Measurements from ENCODE around the gene LITAFD. TPM values are rescaled to one million over a fixed set of nuclear protein-coding genes. Genes with fewer than 3 reads are reported as not detected.
"Not testable (repeated sequence)": the region's sequence is repeated elsewhere in the genome, so short reads cannot be mapped to it uniquely, and the experiment has no call there.

Gene LITAFD
- not detected for total RNA-seq

DNA sequence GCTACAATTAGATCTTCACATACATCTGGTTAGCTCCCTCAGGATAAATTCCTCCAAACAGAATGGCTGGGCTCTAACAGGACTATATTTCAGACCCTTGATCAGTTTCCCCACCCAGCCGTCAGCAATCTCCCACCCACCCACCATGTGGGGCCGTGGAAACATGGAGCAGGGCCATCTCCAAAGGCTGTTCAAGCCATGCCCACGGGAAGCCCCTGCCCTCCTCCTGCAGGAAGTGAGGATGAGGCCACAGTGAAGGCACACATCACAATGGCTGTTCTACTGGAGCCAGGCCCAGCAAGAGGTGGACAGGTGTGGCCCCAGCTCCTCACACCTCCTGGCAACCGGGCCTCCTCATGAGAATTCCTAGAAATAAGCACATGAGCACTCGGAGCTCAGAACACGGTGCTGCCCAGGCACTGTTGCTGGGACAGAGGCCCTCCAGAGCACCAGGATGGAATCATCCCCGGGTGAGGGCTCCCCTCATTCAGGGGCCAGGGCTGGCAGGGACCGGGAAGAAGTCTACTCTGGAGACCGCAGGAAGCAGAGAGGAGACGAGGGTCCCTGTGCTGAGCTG, at the start of gene LITAFD:
Gene LITAFD (plus strand): TSS at position 311 of the 577 bp plus-strand sequence. CDS start 2,005 bp downstream, outside the sequence.
- no peak within 1 kb of the TSS for H3K4me3 ChIP-seq (ENCODE audit: low read length in 3 of 3)
- no peaks in the 10 kb centered on the region for H3K9me3 ChIP-seq (ENCODE audit: control insufficient read depth in 3 of 3, low read length in 3 of 3)
- H3K9ac ChIP-seq (ENCODE audit: low read depth in 1 of 3, low read length in 3 of 3): no peak within 1 kb of the TSS
- H3K36me3 ChIP-seq (ENCODE audit: control insufficient read depth in 3 of 3, insufficient read depth in 3 of 3, low read length in 3 of 3): peaks cover 0 to 2% (median 0%) of the 10 kb centered on the region in 3 donors
- no peak within 1 kb of the TSS for H3K27ac ChIP-seq (ENCODE audit: low read depth, low read length)
- peaks cover 13 to 30% (median 28%) of the 10 kb centered on the region in 3 donors for H3K4me1 ChIP-seq (ENCODE audit: control insufficient read depth in 3 of 3, insufficient read depth in 3 of 3, low read length in 3 of 3)
- peaks cover 2 to 8% (median 7%) of the 10 kb centered on the region in 3 donors for H3K27me3 ChIP-seq (ENCODE audit: control insufficient read depth in 3 of 3, insufficient read depth in 3 of 3, low read length in 3 of 3)

- peaks cover 0 to 2% (median 0%) of the 10 kb centered on the region in 3 donors for H3K4me1 ChIP-seq (ENCODE audit: control insufficient read depth in 3 of 3, insufficient read depth in 3 of 3, low read length in 3 of 3)
- H3K4me3 ChIP-seq (ENCODE audit: low read length in 3 of 3): no peak overlapping the region
- no peaks in the 10 kb centered on the region for H3K27me3 ChIP-seq (ENCODE audit: control insufficient read depth in 3 of 3, insufficient read depth in 3 of 3, low read length in 3 of 3)
- H3K27ac ChIP-seq (ENCODE audit: low read depth, low read length): no peak overlapping the region
- H3K36me3 ChIP-seq (ENCODE audit: control insufficient read depth in 3 of 3, insufficient read depth in 3 of 3, low read length in 3 of 3): peaks cover 13 to 23% (median 16%) of the 10 kb centered on the region in 3 donors
- H3K9me3 ChIP-seq (ENCODE audit: control insufficient read depth in 3 of 3, low read length in 3 of 3): no peaks in the 10 kb centered on the region
- H3K9ac ChIP-seq (ENCODE audit: low read depth in 1 of 3, low read length in 3 of 3): no peak overlapping the region
Observed at GRCh38 chr16:8832717-8833105, 49.4 kb upstream of the LITAFD start.

GRCh38 chr16:8836797-8837196, 45.4 kb upstream of the LITAFD start:
- not testable (repeated sequence) for H3K27me3 ChIP-seq (ENCODE audit: control insufficient read depth in 3 of 3, insufficient read depth in 3 of 3, low read length in 3 of 3); H3K9me3 ChIP-seq (ENCODE audit: control insufficient read depth in 3 of 3, low read length in 3 of 3); H3K27ac ChIP-seq (ENCODE audit: low read depth, low read length); H3K36me3 ChIP-seq (ENCODE audit: control insufficient read depth in 3 of 3, insufficient read depth in 3 of 3, low read length in 3 of 3); H3K9ac ChIP-seq (ENCODE audit: low read depth in 1 of 3, low read length in 3 of 3); H3K4me1 ChIP-seq (ENCODE audit: control insufficient read depth in 3 of 3, insufficient read depth in 3 of 3, low read length in 3 of 3); H3K4me3 ChIP-seq (ENCODE audit: low read length in 3 of 3)

DNA sequence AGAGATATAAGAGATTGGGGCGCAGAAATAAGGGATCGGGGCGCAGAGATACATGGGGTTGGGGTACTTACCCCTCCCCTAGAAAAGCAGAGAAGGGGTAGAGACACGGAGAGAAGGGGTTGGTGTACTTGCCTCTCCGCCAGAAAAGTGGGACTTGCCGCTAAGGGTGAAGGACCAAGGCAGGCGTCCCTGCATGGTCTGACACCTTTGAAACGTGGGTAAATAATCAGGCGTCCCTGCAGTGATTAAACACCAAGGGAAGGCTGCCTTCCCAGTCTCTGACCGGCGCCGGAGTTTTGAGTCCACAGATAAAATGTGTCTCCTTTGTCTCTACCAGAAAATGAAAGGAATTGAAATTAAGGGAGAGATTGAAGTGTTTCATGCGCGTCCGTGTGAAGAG, 44.6 kb upstream of the LITAFD start:
- H3K4me3 ChIP-seq (ENCODE audit: low read length in 3 of 3); H3K9me3 ChIP-seq (ENCODE audit: control insufficient read depth in 3 of 3, low read length in 3 of 3); H3K9ac ChIP-seq (ENCODE audit: low read depth in 1 of 3, low read length in 3 of 3); H3K27ac ChIP-seq (ENCODE audit: low read depth, low read length); H3K4me1 ChIP-seq (ENCODE audit: control insufficient read depth in 3 of 3, insufficient read depth in 3 of 3, low read length in 3 of 3); H3K36me3 ChIP-seq (ENCODE audit: control insufficient read depth in 3 of 3, insufficient read depth in 3 of 3, low read length in 3 of 3); H3K27me3 ChIP-seq (ENCODE audit: control insufficient read depth in 3 of 3, insufficient read depth in 3 of 3, low read length in 3 of 3): not testable (repeated sequence)

- H3K4me1 ChIP-seq (ENCODE audit: control insufficient read depth in 3 of 3, insufficient read depth in 3 of 3, low read length in 3 of 3); H3K4me3 ChIP-seq (ENCODE audit: low read length in 3 of 3); H3K9me3 ChIP-seq (ENCODE audit: control insufficient read depth in 3 of 3, low read length in 3 of 3); H3K27me3 ChIP-seq (ENCODE audit: control insufficient read depth in 3 of 3, insufficient read depth in 3 of 3, low read length in 3 of 3); H3K9ac ChIP-seq (ENCODE audit: low read depth in 1 of 3, low read length in 3 of 3); H3K36me3 ChIP-seq (ENCODE audit: control insufficient read depth in 3 of 3, insufficient read depth in 3 of 3, low read length in 3 of 3); H3K27ac ChIP-seq (ENCODE audit: low read depth, low read length): not testable (repeated sequence)
Observed at GRCh38 chr16:8842016-8842415, 40.1 kb upstream of the LITAFD start.

DNA sequence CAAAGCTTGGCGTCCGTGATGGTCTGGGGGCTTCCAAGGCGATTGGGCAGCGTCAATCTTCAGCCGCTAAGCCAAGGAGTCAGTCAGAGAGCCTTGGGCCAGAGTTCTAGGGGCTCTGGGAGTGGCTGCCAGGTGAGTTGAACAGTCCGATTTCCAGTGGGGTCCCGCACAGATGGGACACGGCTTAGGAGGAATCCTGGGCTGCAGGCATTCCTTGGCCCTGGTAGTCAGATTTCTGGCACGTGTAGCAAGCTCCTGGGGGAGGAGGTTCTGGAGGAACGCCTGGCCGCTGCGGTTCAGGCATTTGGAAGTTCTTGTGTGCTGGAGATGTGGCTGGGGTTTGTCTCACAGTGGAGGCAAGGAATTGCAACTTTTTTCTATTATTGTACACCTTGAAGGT, 38.9 kb upstream of the LITAFD start:
- H3K9me3 ChIP-seq (ENCODE audit: control insufficient read depth in 3 of 3, low read length in 3 of 3); H3K9ac ChIP-seq (ENCODE audit: low read depth in 1 of 3, low read length in 3 of 3); H3K36me3 ChIP-seq (ENCODE audit: control insufficient read depth in 3 of 3, insufficient read depth in 3 of 3, low read length in 3 of 3); H3K27ac ChIP-seq (ENCODE audit: low read depth, low read length); H3K27me3 ChIP-seq (ENCODE audit: control insufficient read depth in 3 of 3, insufficient read depth in 3 of 3, low read length in 3 of 3); H3K4me1 ChIP-seq (ENCODE audit: control insufficient read depth in 3 of 3, insufficient read depth in 3 of 3, low read length in 3 of 3): not testable (repeated sequence)
- H3K4me3 ChIP-seq (ENCODE audit: low read length in 3 of 3): peak overlapping the region in 1 of 3 donors; percentile 29

DNA sequence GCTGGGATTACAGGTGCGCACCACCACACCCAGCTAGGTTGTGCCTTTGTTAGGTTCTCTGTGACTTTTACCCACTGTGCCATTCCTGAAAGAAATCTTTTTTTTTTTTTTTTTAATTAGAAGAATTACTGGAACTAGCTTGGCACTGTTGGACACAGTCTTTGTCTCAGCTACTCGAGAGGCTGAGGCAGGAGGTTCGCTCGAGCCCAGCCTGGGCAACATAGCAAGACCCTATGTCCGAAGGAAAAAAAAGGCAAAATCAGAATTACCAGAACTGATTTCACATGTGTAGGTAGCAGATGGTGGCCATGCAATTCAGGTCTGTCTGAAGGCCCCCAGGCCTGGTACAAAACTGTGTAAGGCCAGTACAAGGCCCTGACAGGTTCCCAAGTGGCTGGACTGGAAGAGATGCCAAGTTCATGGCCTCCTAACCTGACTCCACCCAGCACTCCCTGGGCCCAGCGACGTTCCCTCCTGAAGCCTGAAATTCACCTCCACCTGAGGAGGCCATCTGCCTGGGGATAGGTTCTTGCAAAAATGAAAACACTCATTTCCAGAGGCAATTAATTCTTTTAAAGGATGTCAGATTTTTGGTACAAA, 36.4 kb upstream of the LITAFD start:
- Histone ChIP-seq H3K9ac (ENCODE audit: low read depth in 1 of 3, low read length in 3 of 3) (no peak overlapping the region), H3K27ac (ENCODE audit: low read depth, low read length) (no peak overlapping the region), H3K36me3 (ENCODE audit: control insufficient read depth in 3 of 3, insufficient read depth in 3 of 3, low read length in 3 of 3) (peaks cover 17 to 19% (median 17%) of the 10 kb centered on the region in 3 donors), H3K9me3 (ENCODE audit: control insufficient read depth in 3 of 3, low read length in 3 of 3) (no peaks in the 10 kb centered on the region), H3K4me1 (ENCODE audit: control insufficient read depth in 3 of 3, insufficient read depth in 3 of 3, low read length in 3 of 3) (peaks cover 9 to 21% (median 16%) of the 10 kb centered on the region in 3 donors), H3K27me3 (ENCODE audit: control insufficient read depth in 3 of 3, insufficient read depth in 3 of 3, low read length in 3 of 3) (no peaks in the 10 kb centered on the region), H3K4me3 (ENCODE audit: low read length in 3 of 3) (no peak overlapping the region)

- no peaks in the 10 kb centered on the region for H3K27me3 ChIP-seq (ENCODE audit: control insufficient read depth in 3 of 3, insufficient read depth in 3 of 3, low read length in 3 of 3)
- no peaks in the 10 kb centered on the region for H3K9me3 ChIP-seq (ENCODE audit: control insufficient read depth in 3 of 3, low read length in 3 of 3)
- peaks cover 17 to 19% (median 17%) of the 10 kb centered on the region in 3 donors for H3K36me3 ChIP-seq (ENCODE audit: control insufficient read depth in 3 of 3, insufficient read depth in 3 of 3, low read length in 3 of 3)
- no peak overlapping the region for H3K4me3 ChIP-seq (ENCODE audit: low read length in 3 of 3)
- H3K9ac ChIP-seq (ENCODE audit: low read depth in 1 of 3, low read length in 3 of 3): no peak overlapping the region
- no peak overlapping the region for H3K27ac ChIP-seq (ENCODE audit: low read depth, low read length)
- peaks cover 9 to 21% (median 16%) of the 10 kb centered on the region in 3 donors for H3K4me1 ChIP-seq (ENCODE audit: control insufficient read depth in 3 of 3, insufficient read depth in 3 of 3, low read length in 3 of 3)
Observed at GRCh38 chr16:8846401-8846932, 35.7 kb upstream of the LITAFD start.

GRCh38 chr16:8847145-8847544, 35.0 kb upstream of the LITAFD start:
- no peak overlapping the region for H3K9ac ChIP-seq (ENCODE audit: low read depth in 1 of 3, low read length in 3 of 3)
- no peak overlapping the region for H3K27ac ChIP-seq (ENCODE audit: low read depth, low read length)
- H3K36me3 ChIP-seq (ENCODE audit: control insufficient read depth in 3 of 3, insufficient read depth in 3 of 3, low read length in 3 of 3): peaks cover 17 to 19% (median 19%) of the 10 kb centered on the region in 3 donors
- peaks cover 9 to 21% (median 16%) of the 10 kb centered on the region in 3 donors for H3K4me1 ChIP-seq (ENCODE audit: control insufficient read depth in 3 of 3, insufficient read depth in 3 of 3, low read length in 3 of 3)
- H3K4me3 ChIP-seq (ENCODE audit: low read length in 3 of 3): no peak overlapping the region
- no peaks in the 10 kb centered on the region for H3K9me3 ChIP-seq (ENCODE audit: control insufficient read depth in 3 of 3, low read length in 3 of 3)
- H3K27me3 ChIP-seq (ENCODE audit: control insufficient read depth in 3 of 3, insufficient read depth in 3 of 3, low read length in 3 of 3): no peaks in the 10 kb centered on the region

DNA sequence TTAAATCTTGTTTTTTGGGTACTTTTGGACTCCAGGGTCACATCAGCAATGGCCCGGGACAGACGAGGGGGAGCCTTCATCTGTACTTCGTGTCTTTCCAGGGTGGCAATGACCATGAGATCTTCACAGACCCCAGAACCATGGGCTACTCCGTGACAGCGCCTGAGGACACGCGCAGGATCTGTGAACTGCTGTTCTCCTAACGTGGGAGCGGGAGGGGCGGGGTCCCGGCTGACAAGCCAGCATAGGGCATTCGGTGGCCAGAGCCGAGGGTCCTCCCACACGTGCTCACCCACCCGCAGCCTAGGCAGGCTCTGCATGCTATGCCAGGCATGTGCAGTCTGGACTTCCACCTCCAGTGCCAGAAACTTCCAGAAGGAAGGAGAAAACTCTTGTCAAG, 34.5 kb upstream of the LITAFD start:
- Histone ChIP-seq H3K27me3 (ENCODE audit: control insufficient read depth in 3 of 3, insufficient read depth in 3 of 3, low read length in 3 of 3) (no peaks in the 10 kb centered on the region), H3K27ac (ENCODE audit: low read depth, low read length) (no peak overlapping the region), H3K9ac (ENCODE audit: low read depth in 1 of 3, low read length in 3 of 3) (no peak overlapping the region), H3K36me3 (ENCODE audit: control insufficient read depth in 3 of 3, insufficient read depth in 3 of 3, low read length in 3 of 3) (peaks cover 17 to 20% (median 19%) of the 10 kb centered on the region in 3 donors), H3K4me1 (ENCODE audit: control insufficient read depth in 3 of 3, insufficient read depth in 3 of 3, low read length in 3 of 3) (peaks cover 9 to 22% (median 16%) of the 10 kb centered on the region in 3 donors), H3K9me3 (ENCODE audit: control insufficient read depth in 3 of 3, low read length in 3 of 3) (no peaks in the 10 kb centered on the region), H3K4me3 (ENCODE audit: low read length in 3 of 3) (no peak overlapping the region)
